ENCODE data around the gene CAPN15. TPM values are rescaled to one million over a fixed set of nuclear protein-coding genes. Genes with fewer than 3 reads are reported as not detected.

The CAPN15 gene
- total RNA-seq, 2 donors from 2014 or later = 55.3 to 76.1 TPM

DNA sequence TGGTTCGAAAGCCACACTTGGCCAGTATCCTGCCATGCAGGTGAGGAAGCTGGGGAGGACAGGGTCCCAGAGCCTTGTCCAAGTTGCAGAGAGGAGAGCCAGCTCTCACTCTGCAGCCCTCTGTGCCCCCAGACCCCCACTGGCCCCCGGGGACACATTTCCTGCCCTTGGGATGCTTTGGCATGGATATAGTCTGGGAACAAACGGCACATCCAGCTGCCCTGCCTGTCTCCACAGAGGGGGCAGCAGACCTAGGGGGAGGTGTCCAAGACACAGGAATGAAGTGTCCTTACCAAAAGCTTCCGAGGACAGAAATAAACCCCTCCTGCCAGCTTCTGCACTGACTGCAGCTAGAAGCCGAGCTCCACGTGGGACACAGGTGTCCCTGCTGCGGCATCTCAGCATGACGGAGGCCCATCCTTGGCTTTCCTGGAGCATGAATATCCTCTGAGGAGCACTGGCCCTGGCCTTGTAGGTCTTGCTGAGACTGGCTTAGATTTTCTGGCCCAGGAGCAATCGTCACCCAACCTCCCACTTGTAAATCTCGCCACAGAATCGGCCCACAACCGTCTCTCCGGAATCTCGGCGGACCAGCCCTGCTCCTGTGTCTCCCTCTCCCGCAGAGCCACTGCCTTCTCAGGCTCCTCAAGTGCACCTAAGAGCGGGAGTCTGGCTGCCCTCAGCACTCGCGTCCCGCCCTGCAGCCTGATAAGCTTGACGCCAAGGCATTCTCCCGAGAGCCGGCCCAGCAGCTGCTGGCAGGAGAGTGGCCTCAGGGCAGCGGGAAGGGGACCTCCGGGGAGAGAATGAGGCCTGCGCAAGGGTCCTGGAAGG lies 1.1 kb upstream of the CAPN15 start:
- H3K4me3 ChIP-seq (ENCODE audit: low read length) = peak overlapping the region; percentile 91
- peaks cover 3% of the 10 kb centered on the region for H3K36me3 ChIP-seq (ENCODE audit: control insufficient read depth, insufficient read depth, low read length)
- peak overlapping the region; percentile 75 for H3K4me3 Mint-ChIP-seq
- no peaks in the 10 kb centered on the region for H3K27me3 ChIP-seq (ENCODE audit: control insufficient read depth, insufficient read depth, low read length, poor library complexity, severe bottlenecking)
- no peaks in the 10 kb centered on the region for H3K9me3 Mint-ChIP-seq
- WGBS, 2 experiments (ENCODE audit: insufficient coverage in 1 of 2, insufficient read length in 1 of 2) = 24 to 32% methylated on average over 19 to 26 of the region's 26 CpGs
- peaks cover 3% of the 10 kb centered on the region for H3K36me3 Mint-ChIP-seq (ENCODE audit: low read depth)
- peak overlapping the region; percentile 84 for H3K27ac ChIP-seq (ENCODE audit: low read depth, low read length)
- H3K27me3 Mint-ChIP-seq (ENCODE audit: insufficient read depth) = no peaks in the 10 kb centered on the region
- peak overlapping the region; percentile 83 for H3K9ac ChIP-seq (ENCODE audit: extremely low read depth, low read length, poor library complexity, severe bottlenecking)
- peak overlapping the region; percentile 91 for H3K27ac Mint-ChIP-seq
- TF ChIP-seq, protein P1, sequence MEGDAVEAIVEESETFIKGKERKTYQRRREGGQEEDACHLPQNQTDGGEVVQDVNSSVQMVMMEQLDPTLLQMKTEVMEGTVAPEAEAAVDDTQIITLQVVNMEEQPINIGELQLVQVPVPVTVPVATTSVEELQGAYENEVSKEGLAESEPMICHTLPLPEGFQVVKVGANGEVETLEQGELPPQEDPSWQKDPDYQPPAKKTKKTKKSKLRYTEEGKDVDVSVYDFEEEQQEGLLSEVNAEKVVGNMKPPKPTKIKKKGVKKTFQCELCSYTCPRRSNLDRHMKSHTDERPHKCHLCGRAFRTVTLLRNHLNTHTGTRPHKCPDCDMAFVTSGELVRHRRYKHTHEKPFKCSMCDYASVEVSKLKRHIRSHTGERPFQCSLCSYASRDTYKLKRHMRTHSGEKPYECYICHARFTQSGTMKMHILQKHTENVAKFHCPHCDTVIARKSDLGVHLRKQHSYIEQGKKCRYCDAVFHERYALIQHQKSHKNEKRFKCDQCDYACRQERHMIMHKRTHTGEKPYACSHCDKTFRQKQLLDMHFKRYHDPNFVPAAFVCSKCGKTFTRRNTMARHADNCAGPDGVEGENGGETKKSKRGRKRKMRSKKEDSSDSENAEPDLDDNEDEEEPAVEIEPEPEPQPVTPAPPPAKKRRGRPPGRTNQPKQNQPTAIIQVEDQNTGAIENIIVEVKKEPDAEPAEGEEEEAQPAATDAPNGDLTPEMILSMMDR (conservative IDR thresholded peaks at IDR 0.05) = no peak
- DNase-seq = peak; percentile 81
- peaks cover 11% of the 10 kb centered on the region for H3K4me1 ChIP-seq (ENCODE audit: control insufficient read depth, insufficient read depth, low read length)
- H3K9me3 ChIP-seq (ENCODE audit: control insufficient read depth, low read length) = no peaks in the 10 kb centered on the region
- H3K4me1 Mint-ChIP-seq = peaks cover 16% of the 10 kb centered on the region

- Histone ChIP-seq H3K9me3 (ENCODE audit: control insufficient read depth, low read length) (no peaks in the 10 kb centered on the region), H3K27me3 (ENCODE audit: control insufficient read depth, insufficient read depth, low read length, poor library complexity, severe bottlenecking) (no peaks in the 10 kb centered on the region), H3K4me1 (ENCODE audit: control insufficient read depth, insufficient read depth, low read length) (peaks cover 12% of the 10 kb centered on the region), H3K27ac (ENCODE audit: low read depth, low read length) (no peak overlapping the region), H3K36me3 (ENCODE audit: control insufficient read depth, insufficient read depth, low read length) (peaks cover 3% of the 10 kb centered on the region), H3K9ac (ENCODE audit: extremely low read depth, low read length, poor library complexity, severe bottlenecking) (peak overlapping the region; percentile 63), H3K4me3 (ENCODE audit: low read length) (peak overlapping the region; percentile 89)
- TF ChIP-seq, protein P1 (conservative IDR thresholded peaks at IDR 0.05) = no peak
- peaks cover 16% of the 10 kb centered on the region for H3K4me1 Mint-ChIP-seq
- H3K27ac Mint-ChIP-seq = peak overlapping the region; percentile 17
- peak overlapping the region; percentile 73 for H3K4me3 Mint-ChIP-seq
- H3K36me3 Mint-ChIP-seq (ENCODE audit: low read depth) = peaks cover 3% of the 10 kb centered on the region
- no peaks in the 10 kb centered on the region for H3K27me3 Mint-ChIP-seq (ENCODE audit: insufficient read depth)
- peak; percentile 68 for DNase-seq
- 6 to 10% methylated on average over 23 to 55 of the region's 55 CpGs for WGBS, 2 experiments (ENCODE audit: insufficient coverage in 1 of 2, insufficient read length in 1 of 2)
- no peaks in the 10 kb centered on the region for H3K9me3 Mint-ChIP-seq
Observed at GRCh38 chr16:528111-529011, 849 bp downstream of the CAPN15 start.

DNA sequence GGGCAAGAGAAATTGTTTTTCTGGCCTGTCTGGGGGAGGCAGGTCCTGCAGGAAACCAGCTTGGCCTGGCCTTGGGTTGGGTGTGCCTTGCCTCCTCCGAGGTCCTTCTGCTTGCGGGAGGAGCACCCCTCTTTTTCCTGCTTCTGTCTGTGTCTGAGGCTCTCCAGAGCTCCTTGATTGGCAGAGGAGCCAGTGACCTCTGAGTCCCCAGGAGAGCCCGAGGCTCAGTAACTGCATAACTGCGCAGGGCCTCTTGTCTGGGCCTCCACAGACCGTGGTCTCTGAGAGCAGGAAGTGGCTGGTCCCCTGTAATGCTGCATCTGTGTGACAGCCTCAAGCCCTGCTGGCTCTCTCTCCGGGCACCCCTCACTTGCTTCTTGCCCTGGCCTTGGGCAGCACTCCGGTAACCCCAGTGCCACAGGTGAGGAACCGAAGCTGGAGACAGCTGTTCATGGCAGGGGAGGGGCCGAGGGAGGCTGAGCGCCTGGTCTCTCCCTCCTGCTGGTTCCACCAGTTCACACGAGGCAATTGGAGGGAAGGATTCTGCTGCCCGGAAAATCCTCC lies 1.6 kb downstream of the CAPN15 start:
- Mint-ChIP-seq H3K4me1 (peaks cover 16% of the 10 kb centered on the region), H3K9me3 (no peaks in the 10 kb centered on the region), H3K27ac (peak overlapping the region; percentile 17), H3K27me3 (ENCODE audit: insufficient read depth) (no peaks in the 10 kb centered on the region), H3K4me3 (peak overlapping the region; percentile 73), H3K36me3 (ENCODE audit: low read depth) (peaks cover 3% of the 10 kb centered on the region)
- Histone ChIP-seq H3K4me1 (ENCODE audit: control insufficient read depth, insufficient read depth, low read length) (peaks cover 19% of the 10 kb centered on the region), H3K9ac (ENCODE audit: extremely low read depth, low read length, poor library complexity, severe bottlenecking) (peak overlapping the region; percentile 63), H3K9me3 (ENCODE audit: control insufficient read depth, low read length) (no peaks in the 10 kb centered on the region), H3K27me3 (ENCODE audit: control insufficient read depth, insufficient read depth, low read length, poor library complexity, severe bottlenecking) (no peaks in the 10 kb centered on the region), H3K36me3 (ENCODE audit: control insufficient read depth, insufficient read depth, low read length) (peaks cover 3% of the 10 kb centered on the region), H3K4me3 (ENCODE audit: low read length) (peak overlapping the region; percentile 89), H3K27ac (ENCODE audit: low read depth, low read length) (no peak overlapping the region)
- TF ChIP-seq, protein P1 (conservative IDR thresholded peaks at IDR 0.05) = no peak
- DNase-seq = no peak
- WGBS, 2 experiments (ENCODE audit: insufficient coverage in 1 of 2, insufficient read length in 1 of 2) = 81 to 85% methylated on average over 7 to 12 of the region's 12 CpGs

All from endodermal cell (in vitro differentiated cells).